HL-60 (cell line): ENCODE data around the gene LRCOL1.

Source experiments
- CTCF ChIP-seq: IDR thresholded peaks from one replicate; pipeline ENCODE4 v1.5.1; 2011; ENCODE audit warnings: low read length, control low read depth, inconsistent platforms; ENCODE audit not compliant: insufficient read depth
- POLR2AphosphoS5 ChIP-seq: IDR thresholded peaks from 2 replicates; pipeline ENCODE4 v1.6.1; 2012; ENCODE audit warnings: low read depth

DNA sequence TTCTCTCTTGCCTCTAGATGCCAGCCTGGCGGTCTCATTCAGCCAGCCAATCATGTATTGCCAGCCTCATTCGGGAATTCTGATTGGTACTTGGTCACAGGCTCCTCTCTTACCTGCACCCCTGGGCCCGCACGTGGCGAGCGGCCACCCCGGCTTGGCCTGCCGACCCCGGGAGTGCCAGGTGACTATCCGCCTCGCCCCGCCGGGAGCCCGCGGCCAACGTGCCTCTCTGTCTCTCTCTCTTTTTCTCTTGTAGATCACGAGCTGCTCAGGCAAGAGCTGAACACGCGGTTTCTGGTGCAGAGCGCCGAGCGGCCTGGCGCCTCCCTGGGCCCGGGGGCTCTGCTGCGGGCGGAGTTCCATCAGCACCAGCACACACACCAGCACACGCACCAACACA lies 39.3 kb downstream of the LRCOL1 start:
- TF ChIP-seq CTCF (no peak), POLR2AphosphoS5 (no peak)
